Psoas muscle (tissue), 8 donors: ENCODE measurements around the gene TENM4. TPM values are rescaled to one million over a fixed set of nuclear protein-coding genes. Genes with fewer than 3 reads are reported as not detected.

Experiments used
- ATAC-seq, 4 donors: fragments of 200-7000 bp; cut with Tn5 transposase; one replicate each; pipeline ENCODE4 v1.9.1; 2020; ENCODE audit warnings: moderate library complexity in 3 of 4, mild to moderate bottlenecking in 2 of 4
- DNase-seq, 2 donors: peaks; one replicate each; pipeline ENCODE4 v3.0.0-alpha.2; 2020
- H3K27ac ChIP-seq: fragments of 200-600 bp; one replicate; pipeline ENCODE4 v1.8.0; 2022
- H3K27me3 ChIP-seq, 3 donors: fragments of 200-600 bp in 1 of 3; one replicate each; pipeline versions ENCODE4 v1.6.1 to v1.8.0; 2013 to 2022; ENCODE audit warnings: low read length in 2 of 3, mild to moderate bottlenecking in 2 of 3, moderate library complexity in 1 of 3; ENCODE audit not compliant: insufficient read depth in 3 of 3
- H3K36me3 ChIP-seq, 2 donors: fragments of 200-600 bp in 1 of 2; one replicate each; pipeline versions ENCODE4 v1.6.1 to v1.8.0; 2013 to 2022; ENCODE audit warnings: low read depth in 1 of 2, mild to moderate bottlenecking in 1 of 2, moderate library complexity in 1 of 2; ENCODE audit not compliant: insufficient read depth in 1 of 2
- H3K4me1 ChIP-seq: fragments of 200-600 bp; one replicate; pipeline ENCODE4 v1.8.0; 2022
- H3K4me3 ChIP-seq: fragments of 200-600 bp; one replicate; pipeline ENCODE4 v1.8.0; 2022; ENCODE audit warnings: mild to moderate bottlenecking
- H3K9me3 ChIP-seq: fragments of 200-600 bp; one replicate; pipeline ENCODE4 v1.8.0; 2022
- CTCF ChIP-seq: fragments of 200-600 bp; IDR thresholded peaks from one replicate; pipeline ENCODE4 v1.8.0; 2022; ENCODE audit warnings: antibody characterized with exemption
- WGBS, 3 donors: extraction: QIAGEN DNeasy Blood & Tissue Kit; methylation state at CpG; one replicate each; pipeline versions ENCODE4 v1.1.6 to v1.1.7; 2013; 5-methylcytosine and 5-hydroxymethylcytosine counted together
- intact Hi-C, 2 donors: fragments of 100-400 bp; cut with DNase I; formaldehyde crosslinking; loops; one replicate each; pipeline versions ENCODE4 v1.11.0 to v1.14.2; 2022
- long read RNA-seq, 2 donors: library from polyadenylated mRNA; unstranded; transcript quantifications; one replicate each; pipeline ENCODE4 v2.0.0, GENCODE V29; 2021
- polyA plus RNA-seq, 3 donors: library from polyadenylated mRNA; stranded (reverse); fragments of 200-250 nt; gene quantifications; one replicate each; pipeline ENCODE4 v1.2.3, GENCODE V29; 2013
- total RNA-seq, 4 donors: library from RNA; stranded (reverse); fragmentation: NEBNext Ultra II Directional in 2 of 4; extraction: Animal tissue kit (Norgen Biotek cat#: 25700) in 2 of 4; gene quantifications; one replicate each; pipeline versions ENCODE4 v1.2.1 to v1.2.4, GENCODE V29; 2021 to 2023
- donor health status: healthy with polysubstance abuse.
- donor health status: DM: no; HTN: no; CAD: no; lungs with moderate emphysema.
- donor health status: Bipolar disorder and iron deficiency.
- donor health status: healthy.
- donor health status: DM: yes; HTN: yes; CAD: no.
- donor health status: DM: no; HTN: no; CAD: no.
- donor health status: DM: no; HTN: no; CAD: no.
- donor health status: DM: yes; HTN: yes; CAD: no.

TENM4 gene
- total RNA-seq = 1 to 10 TPM in 2 of 4 donors, under 1 TPM in 2; 0.48 to 1.7 (median 0.97) TPM
- polyA plus RNA-seq = under 1 TPM; 0.05 to 0.19 (median 0.06) TPM
- long read RNA-seq, donor 1 = 0 reads
- long read RNA-seq, donor 2, partial matches to known transcripts = 0 of 1 reads
- long read RNA-seq, donor 2, other reads (novel, unspliced or antisense) = 1 of 1 reads

GRCh38 chr11:79440571-79441460 is at the start of gene TENM4:
TENM4 (minus strand) TSS chr11:79441030; CDS start chr11:79069944, 371,086 bp downstream.
- WGBS, 3 donors = 1 to 2% (median 1%) methylated on average over 33 to 74 of the region's 74 CpGs
- intact Hi-C loops = loop anchor here in 1 of 2 donors (10.0 kb wide), 1 partner anchor 86 kb away; no protein-coding TSS in a partner anchor

GRCh38 chr11:79488286-79488685 is 47.5 kb upstream of the TENM4 start:
- ATAC-seq = no peak
- Histone ChIP-seq H3K27me3 (no peaks in the 10 kb centered on the region), H3K4me1 (no peaks in the 10 kb centered on the region), H3K36me3 (no peaks in the 10 kb centered on the region), H3K27ac (no peak overlapping the region), H3K9me3 (no peaks in the 10 kb centered on the region), H3K4me3 (no peak overlapping the region)
- 64 to 72% (median 66%) methylated on average over 4 of the region's 4 CpGs for WGBS, 3 donors
- intact Hi-C loops = no loop called here
- TF ChIP-seq CTCF = no peak
- no peak for DNase-seq

More at GRCh38 chr11:79440571-79441460, at the start of gene TENM4:
- Histone ChIP-seq H3K27ac (no peak within 1 kb of the TSS), H3K27me3 (peaks cover 6 to 91% (median 27%) of the 10 kb centered on the region in 3 donors), H3K36me3 (no peaks in the 10 kb centered on the region), H3K9me3 (no peaks in the 10 kb centered on the region), H3K4me1 (peaks cover 18% of the 10 kb centered on the region), H3K4me3 (peak within 1 kb of the TSS; percentile 68)
- ATAC-seq (peak; percentile 64 to 71 (median 68)), DNase-seq (peak; percentile 62 to 76)
- TF ChIP-seq CTCF = peak; percentile 5

GRCh38 chr11:79487412-79487811 is 46.6 kb upstream of the TENM4 start:
- Histone ChIP-seq H3K4me3 (no peak overlapping the region), H3K36me3 (no peaks in the 10 kb centered on the region), H3K4me1 (no peaks in the 10 kb centered on the region), H3K27ac (no peak overlapping the region), H3K9me3 (no peaks in the 10 kb centered on the region), H3K27me3 (no peaks in the 10 kb centered on the region)
- no peak for TF ChIP-seq CTCF
- 82 to 88% (median 87%) methylated on average over 2 of the region's 2 CpGs for WGBS, 3 donors
- intact Hi-C loops = no loop called here
- DNase-seq (no peak), ATAC-seq (no peak)

- TF ChIP-seq CTCF = no peak
- H3K9me3 ChIP-seq = no peaks in the 10 kb centered on the region
- no peak for ATAC-seq
- H3K27me3 ChIP-seq = no peaks in the 10 kb centered on the region
- H3K4me3 ChIP-seq = no peak overlapping the region
- no peaks in the 10 kb centered on the region for H3K36me3 ChIP-seq
- 58 to 72% (median 63%) methylated on average over 6 of the region's 6 CpGs for WGBS, 3 donors
- no peaks in the 10 kb centered on the region for H3K4me1 ChIP-seq
- H3K27ac ChIP-seq = no peak overlapping the region
- no peak for DNase-seq
- intact Hi-C loops = no loop called here
Measured at GRCh38 chr11:79486242-79486984, 45.6 kb upstream of the TENM4 start.
